Left renal pelvis (tissue), 4 donors: Measurements from ENCODE around the gene TAF7. TPM values are rescaled to one million over a fixed set of nuclear protein-coding genes. Genes with fewer than 3 reads are reported as not detected.
A peak's percentile ranks its signal among the peaks of the same experiment; 100 is the strongest.
"Not testable (repeated sequence)": the region's sequence is repeated elsewhere in the genome, so short reads cannot be mapped to it uniquely, and the experiment has no call there.

Experiments
- DNase-seq, 4 donors: peaks; one replicate each; pipeline ENCODE4 v3.0.0-alpha.2; 2013; ENCODE audit warnings: low read depth in 4 of 4, low spot score in 3 of 4
- polyA plus RNA-seq, 4 donors: library from polyadenylated mRNA; unstranded; fragments of 120-200 nt; gene quantifications; one replicate each; pipeline ENCODE4 v1.2.1, GENCODE V29; 2013; ENCODE audit not compliant: insufficient read length in 4 of 4

Gene TAF7
- polyA plus RNA-seq, 4 donors: 142 to 184 (median 157) TPM

- DNase-seq: not testable (repeated sequence)
Observed at GRCh38 chr5:141340781-141341354, 20.3 kb upstream of the TAF7 start.

DNA sequence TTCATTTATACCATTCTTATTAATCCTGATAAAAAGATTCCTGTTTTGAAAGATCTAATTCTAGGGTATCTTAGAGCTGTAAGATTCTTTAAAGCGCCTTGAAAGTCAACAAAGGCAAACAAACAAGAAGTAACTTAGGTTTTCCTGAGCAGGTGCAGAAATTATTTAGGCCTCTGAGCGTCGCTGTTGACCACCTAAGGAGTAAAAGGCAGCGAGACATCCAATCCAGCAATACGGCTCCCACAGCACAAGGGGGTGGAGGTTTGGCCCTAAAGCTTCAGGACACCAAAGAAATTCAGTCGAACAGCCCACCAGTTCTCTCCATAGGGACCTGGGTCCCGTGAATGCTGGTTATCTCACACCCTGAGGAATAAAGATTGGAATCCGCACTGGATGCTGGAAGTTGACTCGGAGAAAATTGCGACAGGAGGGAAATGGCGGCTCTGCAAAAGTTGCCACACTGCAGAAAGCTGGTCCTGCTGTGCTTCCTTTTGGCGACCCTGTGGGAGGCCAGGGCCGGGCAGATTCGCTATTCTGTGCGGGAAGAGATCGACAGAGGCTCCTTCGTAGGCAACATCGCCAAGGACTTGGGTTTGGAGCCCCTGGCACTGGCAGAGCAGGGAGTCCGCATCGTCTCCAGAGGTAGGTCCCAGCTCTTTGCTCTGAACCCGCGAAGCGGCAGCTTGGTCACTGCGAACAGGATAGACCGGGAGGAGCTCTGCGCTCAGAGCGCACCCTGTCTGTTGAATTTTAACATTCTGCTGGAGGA lies 18.1 kb upstream of the TAF7 start, which contains the start of gene PCDHGA2:
TSS of gene PCDHGA2 (plus strand) at position 223 of the 769 bp plus-strand sequence.
- DNase-seq: peak in 1 of 4 donors; percentile 39

GRCh38 chr5:141332571-141332970 lies 12.0 kb upstream of the TAF7 start:
- DNase-seq: not testable (repeated sequence)

DNA sequence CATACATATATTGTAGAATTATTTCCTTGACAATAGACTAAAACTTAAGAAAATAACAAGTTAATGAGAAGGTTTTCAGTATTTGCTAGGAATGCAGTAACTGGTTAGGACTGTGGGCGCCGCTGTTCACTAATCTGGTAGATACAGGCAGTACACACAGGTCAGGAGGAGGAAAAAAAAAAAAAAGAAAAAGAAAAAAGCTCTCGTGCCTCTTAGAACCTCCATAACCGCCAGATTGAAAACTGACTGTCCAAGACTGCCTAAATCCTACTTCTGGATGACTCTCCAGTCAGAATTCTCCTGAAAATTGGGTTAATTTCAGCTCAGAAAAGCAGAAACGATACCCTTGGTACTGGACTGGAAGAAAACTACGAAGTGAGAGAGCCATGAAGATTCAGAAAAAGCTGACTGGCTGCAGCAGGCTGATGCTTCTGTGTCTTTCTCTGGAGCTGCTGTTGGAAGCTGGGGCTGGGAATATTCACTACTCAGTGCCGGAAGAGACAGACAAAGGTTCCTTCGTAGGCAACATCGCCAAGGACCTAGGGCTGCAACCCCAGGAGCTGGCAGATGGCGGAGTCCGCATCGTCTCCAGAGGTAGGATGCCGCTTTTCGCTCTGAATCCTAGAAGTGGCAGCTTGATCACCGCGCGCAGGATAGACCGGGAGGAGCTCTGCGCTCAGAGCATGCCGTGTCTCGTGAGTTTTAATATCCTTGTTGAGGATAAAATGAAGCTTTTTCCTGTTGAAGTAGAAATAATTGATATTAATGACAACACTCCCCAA lies 9.9 kb upstream of the TAF7 start, which contains the start of gene PCDHGA1:
TSS of gene PCDHGA1 (plus strand) at position 216 of the 782 bp plus-strand sequence.
- no peak for DNase-seq

DNA sequence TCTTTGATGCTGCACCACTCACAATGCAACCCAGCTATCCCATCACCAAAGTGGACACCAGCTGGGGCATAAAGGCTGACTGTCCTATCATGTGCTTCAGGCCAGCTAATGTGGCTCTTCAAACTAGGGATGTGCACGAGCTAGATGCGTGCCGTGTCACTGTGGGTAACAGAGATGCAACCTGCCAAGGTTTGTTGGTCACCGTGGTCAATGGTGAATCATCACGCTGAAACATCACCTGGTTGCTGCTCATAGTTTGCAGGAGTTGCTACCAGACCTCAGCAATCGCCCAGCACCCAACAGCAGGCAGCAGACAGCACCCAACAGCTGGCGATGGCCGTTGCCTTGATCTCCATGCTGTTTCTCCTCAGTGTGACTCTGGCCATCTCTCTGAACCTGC lies 7.6 kb upstream of the TAF7 start:
- DNase-seq: no peak

DNA sequence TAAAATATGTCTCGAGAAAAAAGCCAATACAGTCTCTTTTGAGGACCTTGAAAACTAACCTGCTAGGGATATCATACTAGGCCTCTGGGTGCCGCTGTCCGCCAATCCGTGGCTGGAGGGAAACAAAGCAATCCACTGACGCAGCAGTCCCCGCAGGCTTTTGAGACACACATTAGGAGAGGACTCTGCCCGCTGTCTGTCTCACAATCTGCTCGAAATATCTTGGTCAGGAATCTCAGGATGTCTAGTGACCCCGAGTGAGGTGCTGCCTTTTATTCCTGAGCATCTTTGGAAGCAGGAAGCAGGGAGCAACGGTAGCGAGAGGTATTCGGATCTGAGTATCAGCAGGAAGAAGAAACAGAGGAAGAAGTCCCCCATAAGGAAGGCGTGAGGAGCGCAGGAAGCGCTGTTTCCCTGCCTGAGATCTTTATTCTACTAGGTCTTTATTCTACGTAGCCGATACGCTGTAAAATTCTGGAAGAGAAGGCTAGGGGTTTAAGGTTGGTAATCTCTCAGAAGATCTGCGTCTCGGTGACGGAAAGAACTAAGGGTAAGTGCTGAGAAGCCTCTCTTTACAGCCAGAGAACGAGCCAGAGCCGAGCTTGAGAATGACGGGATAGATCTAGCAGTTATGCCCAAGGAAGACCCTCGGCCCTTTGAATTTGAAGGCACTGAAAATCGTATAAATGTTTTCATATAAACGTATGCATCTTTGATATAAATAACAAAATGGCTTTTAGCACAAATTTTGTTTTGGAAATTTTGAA lies 5.7 kb upstream of the TAF7 start:
- no peak for DNase-seq

GRCh38 chr5:141322261-141322660 lies 1.7 kb upstream of the TAF7 start:
- DNase-seq: no peak

- DNase-seq: no peak
Observed at GRCh38 chr5:141319699-141320098, 885 bp downstream of the TAF7 start.

DNA sequence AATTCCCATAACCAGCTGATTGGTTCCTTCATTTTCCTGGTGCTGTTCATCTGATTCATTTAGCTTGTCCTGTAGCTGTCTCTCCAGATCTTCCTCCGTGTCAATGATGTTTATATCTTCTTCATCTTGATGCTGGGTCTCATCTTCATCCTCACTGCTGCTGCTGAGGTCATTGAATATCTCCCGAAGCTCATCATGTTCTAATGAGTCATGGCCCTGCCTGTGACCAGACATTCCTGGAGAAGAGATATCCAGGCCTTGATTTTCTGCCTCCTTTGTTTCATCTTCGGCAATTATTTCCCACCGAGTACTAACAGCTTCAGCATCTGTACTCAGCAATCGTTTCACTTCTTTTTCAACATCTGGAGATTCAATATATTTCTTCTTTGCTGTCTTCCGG lies 1.4 kb downstream of the TAF7 start:
- DNase-seq: no peak

DNA sequence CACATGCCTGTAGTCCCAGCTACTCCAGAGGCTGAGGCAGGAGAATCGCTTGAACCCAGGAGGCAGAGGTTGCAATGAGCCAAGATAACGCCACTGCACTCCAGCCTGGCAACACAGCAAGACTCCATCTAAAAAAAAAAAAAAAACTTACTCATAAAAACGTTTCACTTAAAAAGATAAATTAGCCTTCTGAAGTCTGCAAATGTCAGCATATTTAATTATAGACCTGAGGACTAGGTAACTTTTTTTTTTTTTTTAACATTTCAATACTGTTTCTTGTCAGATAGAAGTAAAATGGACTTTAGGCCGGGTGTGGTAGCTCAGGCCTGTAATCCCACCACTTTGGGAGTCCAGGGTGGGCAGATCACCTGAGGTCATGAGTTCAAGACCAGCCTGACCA lies 3.6 kb downstream of the TAF7 start:
- DNase-seq: not testable (repeated sequence)

DNA sequence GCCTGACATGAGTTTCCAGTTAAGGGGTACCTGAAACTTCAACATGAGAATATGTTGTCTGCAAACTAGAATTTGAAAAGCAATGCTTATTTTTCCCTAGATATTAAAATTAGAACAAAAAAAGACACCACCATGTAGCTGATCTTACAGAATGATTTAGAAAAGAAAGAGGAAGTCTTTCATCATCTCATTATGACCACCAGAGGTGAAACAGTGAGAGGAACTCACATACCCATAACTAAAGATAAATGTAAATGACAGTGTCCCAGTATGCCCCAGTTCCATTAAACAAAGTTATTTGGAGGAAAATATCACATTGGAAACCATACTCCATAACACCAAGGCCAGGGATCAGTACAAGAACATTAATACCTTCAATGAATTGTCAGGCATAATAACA lies 6.9 kb downstream of the TAF7 start:
- no peak for DNase-seq

- no peak for DNase-seq
Observed at GRCh38 chr5:141306630-141307029, 14.0 kb downstream of the TAF7 start.

GRCh38 chr5:141303756-141304155 lies 16.8 kb downstream of the TAF7 start, which contains the start of gene SLC25A2:
Gene SLC25A2, minus strand, starts transcription at chr5:141304049. Its CDS starts 184 bp downstream, at chr5:141303865.
- DNase-seq: no peak

- no peak for DNase-seq
Observed at GRCh38 chr5:141298376-141298775, 22.2 kb downstream of the TAF7 start.

DNA sequence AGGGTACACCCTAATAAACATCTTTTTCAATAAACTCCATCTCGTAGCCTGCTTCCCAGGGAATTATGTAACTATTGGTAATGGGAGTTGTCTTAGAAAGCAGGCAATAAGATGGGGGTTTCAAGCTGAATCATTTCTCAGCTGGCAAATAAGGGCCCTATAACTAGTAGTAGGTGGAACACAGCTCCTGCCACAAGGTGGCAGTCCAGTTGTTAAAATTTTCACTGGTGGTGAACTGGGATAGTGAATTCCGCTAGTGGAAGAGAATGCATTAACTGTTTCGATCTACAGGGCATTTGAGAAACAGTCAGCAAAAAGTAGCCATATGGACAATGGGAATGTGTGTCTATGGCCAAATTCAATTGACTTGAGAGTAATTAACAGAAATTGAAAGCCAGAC lies 47.7 kb downstream of the TAF7 start:
- no peak for DNase-seq

GRCh38 chr5:141269195-141269594 lies 51.4 kb downstream of the TAF7 start:
- no peak for DNase-seq
